C4-2B (cell line): ENCODE results near the gene RPRML.

ENCODE experiments used
- H3K27ac ChIP-seq: fragments of 450-650 bp; 2 replicates; pipeline ENCODE4 v1.5.1; 2017
- CTCF ChIP-seq: fragments of 450-650 bp; conservative IDR thresholded peaks from 2 replicates; pipeline ENCODE4 v1.5.1; 2017; ENCODE audit warnings: mild to moderate bottlenecking
- ZFX ChIP-seq: fragments of 450-650 bp; IDR thresholded peaks from 2 replicates; pipeline ENCODE4 v1.6.1; 2017

Gene RPRML

DNA sequence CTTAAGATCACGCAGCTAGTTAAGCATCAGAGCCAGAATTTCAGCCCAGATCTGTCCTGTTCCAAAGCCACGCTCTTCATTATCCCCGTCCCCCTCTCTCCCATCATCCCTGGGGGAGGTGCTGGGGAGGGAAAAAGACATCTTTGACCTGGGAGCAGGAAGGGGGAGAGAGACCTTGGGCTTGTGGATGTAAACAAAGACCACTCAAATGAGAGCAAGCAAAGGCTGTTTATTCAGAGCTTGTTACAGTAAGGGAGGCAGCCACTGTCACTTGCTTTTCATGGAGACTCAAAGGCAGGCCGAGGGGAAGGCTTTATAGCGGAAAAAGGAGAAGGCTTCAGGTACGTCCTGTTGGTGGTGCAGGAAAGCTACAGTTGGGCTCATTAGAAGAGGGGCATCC is 3.5 kb upstream of the RPRML start:
- no peak for TF ChIP-seq CTCF
- TF ChIP-seq ZFX = no peak
- no peak overlapping the region for H3K27ac ChIP-seq

DNA sequence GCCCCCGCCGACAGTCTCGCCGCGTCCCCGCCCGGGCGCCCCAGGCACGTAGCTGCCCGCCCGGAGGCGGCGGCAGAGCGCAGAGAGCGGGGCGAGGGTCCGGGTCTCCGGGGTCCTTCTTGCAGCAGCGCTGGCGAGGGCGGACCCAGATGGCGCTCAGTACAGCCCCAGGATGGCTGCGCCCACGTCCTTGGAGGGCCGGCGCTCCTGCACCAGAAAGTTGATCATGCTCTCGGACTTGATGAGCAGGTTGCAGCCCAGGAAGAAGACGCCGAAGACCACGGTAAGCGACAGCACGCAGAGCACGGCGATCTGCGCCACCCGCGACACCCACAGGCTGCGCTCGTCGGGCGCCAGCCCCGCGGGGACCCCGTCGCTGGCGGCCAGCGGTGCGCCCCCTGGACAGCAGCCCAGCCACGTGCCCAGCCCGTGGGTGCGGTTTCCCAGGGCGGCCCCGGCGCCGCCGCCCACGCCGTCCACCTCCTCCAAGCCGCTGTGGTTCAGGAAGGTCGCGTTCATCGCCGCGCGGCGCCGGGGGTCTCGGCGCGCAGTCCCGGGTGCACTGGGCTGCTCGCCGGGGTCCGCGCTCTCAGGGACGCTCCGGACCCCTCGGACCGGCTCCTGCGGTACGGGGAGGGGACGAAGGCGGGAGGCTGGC is 435 bp downstream of the RPRML start:
- TF ChIP-seq CTCF = no peak
- no peak for TF ChIP-seq ZFX

GRCh38 chr17:46977750-46978488 is 1.1 kb downstream of the RPRML start:
- peak overlapping the region; percentile 70 for H3K27ac ChIP-seq
- TF ChIP-seq ZFX = no peak
- no peak for TF ChIP-seq CTCF

More for the DNA sequence above, 435 bp downstream of the RPRML start:
- peak overlapping the region; percentile 70 for H3K27ac ChIP-seq

DNA sequence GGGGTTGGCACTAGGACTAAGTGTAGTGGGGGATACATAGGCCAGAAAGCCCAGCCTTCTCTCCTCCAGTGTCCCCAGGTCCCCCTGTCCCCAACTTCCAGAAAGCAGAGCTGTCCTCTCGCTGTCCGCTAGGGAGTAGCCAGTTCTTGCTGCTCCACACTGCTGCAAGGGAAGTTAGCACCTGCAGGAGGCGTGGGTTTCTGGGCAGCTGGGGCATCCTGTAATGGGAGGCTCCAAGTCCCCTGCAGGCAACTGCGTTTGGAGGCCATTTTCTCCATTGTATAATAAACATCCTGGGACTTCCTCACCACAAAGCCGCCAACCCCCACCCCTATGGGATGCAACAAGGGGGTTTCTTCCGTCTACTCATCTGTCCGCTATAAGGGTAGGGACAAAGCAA is 1.7 kb downstream of the RPRML start:
- no peak overlapping the region for H3K27ac ChIP-seq

GRCh38 chr17:46976626-46977270 is 2.3 kb downstream of the RPRML start:
- H3K27ac ChIP-seq = no peak overlapping the region
- no peak for TF ChIP-seq CTCF
- TF ChIP-seq ZFX = no peak

More for the DNA sequence above, 1.7 kb downstream of the RPRML start:
- no peak for TF ChIP-seq ZFX
- TF ChIP-seq CTCF = no peak

- TF ChIP-seq CTCF (no peak), ZFX (no peak)
- H3K27ac ChIP-seq = peak overlapping the region; percentile 7; the same call in 1 of the 2 replicates
Observed at GRCh38 chr17:46975287-46975686, 3.8 kb downstream of the RPRML start.

GRCh38 chr17:46974086-46974485 is 5.0 kb downstream of the RPRML start:
- peak overlapping the region; percentile 87 for H3K27ac ChIP-seq
- TF ChIP-seq CTCF (no peak), ZFX (no peak)
